C4-2B (cell line): Measurements from ENCODE around the gene MTHFR.

Source experiments
- H3K27ac ChIP-seq: fragments of 450-650 bp; 2 replicates; pipeline ENCODE4 v1.5.1; 2017
- CTCF ChIP-seq: fragments of 450-650 bp; conservative IDR thresholded peaks from 2 replicates; pipeline ENCODE4 v1.5.1; 2017; ENCODE audit warnings: mild to moderate bottlenecking
- ZFX ChIP-seq: fragments of 450-650 bp; IDR thresholded peaks from 2 replicates; pipeline ENCODE4 v1.6.1; 2017

MTHFR gene

GRCh38 chr1:11794446-11795237 lies 11.1 kb downstream of the MTHFR start:
- H3K27ac ChIP-seq = no peak overlapping the region
- TF ChIP-seq ZFX (no peak), CTCF (no peak)

- no peak overlapping the region for H3K27ac ChIP-seq
- TF ChIP-seq ZFX (no peak), CTCF (no peak)
Measured at GRCh38 chr1:11793819-11794218, 11.9 kb downstream of the MTHFR start.

GRCh38 chr1:11792106-11792505 lies 13.7 kb downstream of the MTHFR start:
- H3K27ac ChIP-seq = no peak overlapping the region
- TF ChIP-seq ZFX (no peak), CTCF (no peak)

GRCh38 chr1:11790880-11791715 lies 14.7 kb downstream of the MTHFR start:
- no peak overlapping the region for H3K27ac ChIP-seq
- TF ChIP-seq CTCF = no peak
- no peak for TF ChIP-seq ZFX

- no peak for TF ChIP-seq CTCF
- TF ChIP-seq ZFX = no peak
- H3K27ac ChIP-seq = no peak overlapping the region
Measured at GRCh38 chr1:11790101-11790879, 15.5 kb downstream of the MTHFR start.

- TF ChIP-seq ZFX (no peak), CTCF (no peak)
- H3K27ac ChIP-seq = no peak overlapping the region
Measured at GRCh38 chr1:11789126-11790067, 16.4 kb downstream of the MTHFR start.
